ENCODE measurements around the gene OCIAD1. TPM values are rescaled to one million over a fixed set of nuclear protein-coding genes. Genes with fewer than 3 reads are reported as not detected.
"Not testable (repeated sequence)": the region's sequence is repeated elsewhere in the genome, so short reads cannot be mapped to it uniquely, and the experiment has no call there.

OCIAD1 gene
- polyA plus RNA-seq, 2 donors, result 74.7 to 102 TPM

GRCh38 chr4:48848799-48849198, 17.9 kb downstream of the OCIAD1 start:
- H3K4me3 ChIP-seq (ENCODE audit: low read depth in 1 of 2, low read length in 2 of 2); H3K9me3 ChIP-seq (ENCODE audit: control insufficient read depth in 2 of 2, insufficient read depth in 1 of 2, low read depth in 1 of 2, low read length in 1 of 2); H3K4me1 ChIP-seq (ENCODE audit: control insufficient read depth in 2 of 2, insufficient read depth in 2 of 2, low read length in 1 of 2); H3K27ac ChIP-seq (ENCODE audit: low read depth in 2 of 2, low read length in 1 of 2); H3K36me3 ChIP-seq (ENCODE audit: control insufficient read depth in 2 of 2, insufficient read depth in 2 of 2, low read length in 1 of 2); H3K27me3 ChIP-seq (ENCODE audit: control insufficient read depth in 1 of 2, insufficient read depth in 2 of 2, low read length in 2 of 2): not testable (repeated sequence)
- WGBS, 2 donors, result 98 to 99% methylated on average over 6 of the region's 6 CpGs

DNA sequence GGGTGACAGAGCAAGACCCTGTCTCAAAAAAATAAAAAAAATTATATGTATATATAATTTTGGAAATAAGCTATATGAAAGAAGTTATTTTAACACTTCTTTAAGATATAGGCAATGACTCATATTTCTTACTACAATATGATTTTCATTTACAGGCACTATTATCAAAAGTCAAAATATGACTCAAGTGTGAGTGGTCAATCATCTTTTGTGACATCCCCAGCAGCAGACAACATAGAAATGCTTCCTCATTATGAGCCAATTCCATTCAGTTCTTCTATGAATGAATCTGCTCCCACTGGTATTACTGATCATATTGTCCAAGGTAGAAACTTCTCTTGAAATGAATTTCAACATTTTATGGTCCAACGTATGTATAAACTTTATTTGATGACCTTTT, 20.8 kb downstream of the OCIAD1 start:
- no peaks in the 10 kb centered on the region for H3K9me3 ChIP-seq (ENCODE audit: control insufficient read depth in 2 of 2, insufficient read depth in 1 of 2, low read depth in 1 of 2, low read length in 1 of 2)
- no peak overlapping the region for H3K27ac ChIP-seq (ENCODE audit: low read depth in 2 of 2, low read length in 1 of 2)
- H3K4me3 ChIP-seq (ENCODE audit: low read depth in 1 of 2, low read length in 2 of 2), result no peak overlapping the region
- H3K4me1 ChIP-seq (ENCODE audit: control insufficient read depth in 2 of 2, insufficient read depth in 2 of 2, low read length in 1 of 2), result no peaks in the 10 kb centered on the region
- peaks cover 0 to 4% of the 10 kb centered on the region in 2 donors for H3K36me3 ChIP-seq (ENCODE audit: control insufficient read depth in 2 of 2, insufficient read depth in 2 of 2, low read length in 1 of 2)
- WGBS, 2 donors, result 71 to 76% methylated on average over 1 of the region's 1 CpG
- no peaks in the 10 kb centered on the region for H3K27me3 ChIP-seq (ENCODE audit: control insufficient read depth in 1 of 2, insufficient read depth in 2 of 2, low read length in 2 of 2)

DNA sequence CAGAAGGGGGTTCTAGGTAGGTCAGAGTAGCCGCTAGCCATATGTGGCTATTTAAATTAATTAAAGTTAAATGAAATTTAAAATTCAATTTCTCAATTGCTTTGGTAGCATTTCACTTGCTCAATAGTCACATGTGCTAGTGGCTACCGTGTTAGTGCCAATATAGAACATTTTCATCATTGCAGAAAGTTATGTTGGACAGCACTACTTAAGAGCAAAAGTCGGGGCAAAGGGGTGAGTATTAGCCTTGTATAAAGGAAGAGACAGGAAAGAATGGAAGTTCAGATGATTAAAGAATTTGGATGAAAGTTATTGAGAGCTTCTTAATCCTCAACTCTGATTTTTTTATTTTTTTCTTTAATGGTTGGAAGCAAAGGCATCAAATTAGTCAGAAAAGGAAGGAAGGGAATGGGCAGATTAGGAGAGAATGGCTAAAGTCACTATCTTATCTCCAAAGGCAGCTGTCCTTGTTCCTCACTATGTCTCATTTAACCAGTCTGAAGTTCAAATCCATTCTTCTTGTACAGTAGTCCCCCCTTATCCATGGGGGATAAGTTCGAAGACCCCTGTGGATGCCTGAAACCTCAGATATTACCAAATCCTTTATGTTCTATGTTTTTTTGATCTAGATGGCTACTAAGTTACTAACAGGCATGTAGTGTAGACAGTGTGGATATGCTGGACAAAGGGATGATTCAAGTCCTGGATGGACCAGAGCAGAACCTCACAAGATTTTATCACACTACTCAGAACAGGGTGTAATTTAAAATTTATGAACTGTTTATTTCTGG, 22.9 kb downstream of the OCIAD1 start:
- H3K27me3 ChIP-seq (ENCODE audit: control insufficient read depth in 1 of 2, insufficient read depth in 2 of 2, low read length in 2 of 2), result no peaks in the 10 kb centered on the region
- WGBS, 2 donors, result 95 to 97% methylated on average over 4 of the region's 4 CpGs
- H3K9me3 ChIP-seq (ENCODE audit: control insufficient read depth in 2 of 2, insufficient read depth in 1 of 2, low read depth in 1 of 2, low read length in 1 of 2), result no peaks in the 10 kb centered on the region
- H3K4me3 ChIP-seq (ENCODE audit: low read depth in 1 of 2, low read length in 2 of 2), result no peak overlapping the region
- no peaks in the 10 kb centered on the region for H3K4me1 ChIP-seq (ENCODE audit: control insufficient read depth in 2 of 2, insufficient read depth in 2 of 2, low read length in 1 of 2)
- no peak overlapping the region for H3K27ac ChIP-seq (ENCODE audit: low read depth in 2 of 2, low read length in 1 of 2)
- peaks cover 0 to 4% of the 10 kb centered on the region in 2 donors for H3K36me3 ChIP-seq (ENCODE audit: control insufficient read depth in 2 of 2, insufficient read depth in 2 of 2, low read length in 1 of 2)

DNA sequence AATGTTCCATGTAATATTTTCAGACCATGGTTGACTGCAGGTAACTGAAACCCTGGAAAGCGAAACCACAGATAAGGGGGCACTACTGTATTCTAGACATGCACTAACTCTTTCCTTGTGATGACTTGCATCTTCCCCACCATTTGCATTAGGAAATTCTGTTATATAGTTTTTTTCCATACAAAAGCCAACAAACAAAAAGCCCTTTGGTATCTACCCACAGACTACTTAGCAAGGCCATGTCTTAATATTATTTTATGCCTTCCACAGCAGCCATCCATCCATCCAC, 23.5 kb downstream of the OCIAD1 start:
- peaks cover 0 to 4% of the 10 kb centered on the region in 2 donors for H3K36me3 ChIP-seq (ENCODE audit: control insufficient read depth in 2 of 2, insufficient read depth in 2 of 2, low read length in 1 of 2)
- no peaks in the 10 kb centered on the region for H3K27me3 ChIP-seq (ENCODE audit: control insufficient read depth in 1 of 2, insufficient read depth in 2 of 2, low read length in 2 of 2)
- WGBS, 2 donors, result 94 to 100% methylated on average over 1 of the region's 1 CpG
- no peak overlapping the region for H3K27ac ChIP-seq (ENCODE audit: low read depth in 2 of 2, low read length in 1 of 2)
- no peaks in the 10 kb centered on the region for H3K9me3 ChIP-seq (ENCODE audit: control insufficient read depth in 2 of 2, insufficient read depth in 1 of 2, low read depth in 1 of 2, low read length in 1 of 2)
- H3K4me3 ChIP-seq (ENCODE audit: low read depth in 1 of 2, low read length in 2 of 2), result no peak overlapping the region
- H3K4me1 ChIP-seq (ENCODE audit: control insufficient read depth in 2 of 2, insufficient read depth in 2 of 2, low read length in 1 of 2), result no peaks in the 10 kb centered on the region

- Histone ChIP-seq H3K36me3 (ENCODE audit: control insufficient read depth in 2 of 2, insufficient read depth in 2 of 2, low read length in 1 of 2) (peaks cover 0 to 4% of the 10 kb centered on the region in 2 donors), H3K9me3 (ENCODE audit: control insufficient read depth in 2 of 2, insufficient read depth in 1 of 2, low read depth in 1 of 2, low read length in 1 of 2) (no peaks in the 10 kb centered on the region), H3K4me1 (ENCODE audit: control insufficient read depth in 2 of 2, insufficient read depth in 2 of 2, low read length in 1 of 2) (no peaks in the 10 kb centered on the region), H3K4me3 (ENCODE audit: low read depth in 1 of 2, low read length in 2 of 2) (no peak overlapping the region), H3K27ac (ENCODE audit: low read depth in 2 of 2, low read length in 1 of 2) (no peak overlapping the region), H3K27me3 (ENCODE audit: control insufficient read depth in 1 of 2, insufficient read depth in 2 of 2, low read length in 2 of 2) (no peaks in the 10 kb centered on the region)
- 80 to 84% methylated on average over 2 of the region's 2 CpGs for WGBS, 2 donors
These were observed 24.1 kb downstream of the OCIAD1 start for GRCh38 chr4:48854982-48855381.

- WGBS, 2 donors, result 90 to 92% methylated on average over 7 of the region's 7 CpGs
- Histone ChIP-seq H3K36me3 (ENCODE audit: control insufficient read depth in 2 of 2, insufficient read depth in 2 of 2, low read length in 1 of 2) (peaks cover 0 to 4% of the 10 kb centered on the region in 2 donors), H3K4me1 (ENCODE audit: control insufficient read depth in 2 of 2, insufficient read depth in 2 of 2, low read length in 1 of 2) (no peaks in the 10 kb centered on the region), H3K27ac (ENCODE audit: low read depth in 2 of 2, low read length in 1 of 2) (no peak overlapping the region), H3K9me3 (ENCODE audit: control insufficient read depth in 2 of 2, insufficient read depth in 1 of 2, low read depth in 1 of 2, low read length in 1 of 2) (no peaks in the 10 kb centered on the region), H3K27me3 (ENCODE audit: control insufficient read depth in 1 of 2, insufficient read depth in 2 of 2, low read length in 2 of 2) (no peaks in the 10 kb centered on the region), H3K4me3 (ENCODE audit: low read depth in 1 of 2, low read length in 2 of 2) (no peak overlapping the region)
These were observed 27.2 kb downstream of the OCIAD1 start for GRCh38 chr4:48858130-48858529.

DNA sequence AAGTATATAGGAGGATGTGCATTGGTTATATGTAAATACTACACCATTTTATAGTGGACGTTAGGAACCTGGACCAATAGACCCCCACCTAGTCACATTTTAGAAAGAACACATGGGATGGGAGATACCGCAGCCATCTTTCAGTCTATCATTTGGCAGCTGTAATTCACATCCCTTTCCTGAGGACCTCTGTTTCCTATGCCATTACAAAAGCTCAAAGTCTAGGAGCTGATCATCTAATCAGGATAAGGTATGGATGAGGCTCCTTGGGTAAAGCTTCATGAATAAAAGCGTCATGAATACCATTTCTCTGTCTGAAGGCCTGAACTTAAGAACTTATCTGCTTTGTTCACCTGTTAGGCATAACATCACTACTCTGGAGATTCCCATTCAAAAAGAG, 31.1 kb downstream of the OCIAD1 start:
- Histone ChIP-seq H3K27ac (ENCODE audit: low read depth in 2 of 2, low read length in 1 of 2) (no peak overlapping the region), H3K4me1 (ENCODE audit: control insufficient read depth in 2 of 2, insufficient read depth in 2 of 2, low read length in 1 of 2) (no peaks in the 10 kb centered on the region), H3K4me3 (ENCODE audit: low read depth in 1 of 2, low read length in 2 of 2) (no peak overlapping the region), H3K36me3 (ENCODE audit: control insufficient read depth in 2 of 2, insufficient read depth in 2 of 2, low read length in 1 of 2) (no peaks in the 10 kb centered on the region), H3K27me3 (ENCODE audit: control insufficient read depth in 1 of 2, insufficient read depth in 2 of 2, low read length in 2 of 2) (no peaks in the 10 kb centered on the region), H3K9me3 (ENCODE audit: control insufficient read depth in 2 of 2, insufficient read depth in 1 of 2, low read depth in 1 of 2, low read length in 1 of 2) (no peaks in the 10 kb centered on the region)
- WGBS, 2 donors, result 89 to 90% methylated on average over 3 of the region's 3 CpGs

GRCh38 chr4:48862661-48863060, 31.8 kb downstream of the OCIAD1 start:
- H3K4me3 ChIP-seq (ENCODE audit: low read depth in 1 of 2, low read length in 2 of 2), result no peak overlapping the region
- no peaks in the 10 kb centered on the region for H3K9me3 ChIP-seq (ENCODE audit: control insufficient read depth in 2 of 2, insufficient read depth in 1 of 2, low read depth in 1 of 2, low read length in 1 of 2)
- H3K36me3 ChIP-seq (ENCODE audit: control insufficient read depth in 2 of 2, insufficient read depth in 2 of 2, low read length in 1 of 2), result no peaks in the 10 kb centered on the region
- no peaks in the 10 kb centered on the region for H3K4me1 ChIP-seq (ENCODE audit: control insufficient read depth in 2 of 2, insufficient read depth in 2 of 2, low read length in 1 of 2)
- WGBS, 2 donors, result 66 to 76% methylated on average over 1 of the region's 1 CpG
- no peaks in the 10 kb centered on the region for H3K27me3 ChIP-seq (ENCODE audit: control insufficient read depth in 1 of 2, insufficient read depth in 2 of 2, low read length in 2 of 2)
- H3K27ac ChIP-seq (ENCODE audit: low read depth in 2 of 2, low read length in 1 of 2), result no peak overlapping the region

DNA sequence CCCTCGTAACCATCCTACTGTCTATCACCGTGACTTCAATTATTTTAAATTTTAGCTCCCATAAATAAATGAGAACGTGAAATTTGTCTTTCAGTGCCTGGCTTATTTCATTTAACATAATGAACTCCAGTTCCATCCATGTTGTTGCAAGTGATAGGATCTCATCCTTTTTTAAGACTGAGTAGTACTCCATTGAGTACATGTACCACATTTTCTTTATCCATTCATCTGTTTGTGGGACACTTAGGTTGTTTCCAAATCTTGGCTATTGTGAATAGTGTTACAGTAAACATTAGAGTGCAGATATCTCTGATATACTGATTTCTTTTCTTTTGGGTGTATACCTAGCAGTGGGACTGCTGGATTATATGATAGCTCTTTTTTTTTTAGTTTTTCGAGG, 32.8 kb downstream of the OCIAD1 start:
- Histone ChIP-seq H3K27ac (ENCODE audit: low read depth in 2 of 2, low read length in 1 of 2) (no peak overlapping the region), H3K4me3 (ENCODE audit: low read depth in 1 of 2, low read length in 2 of 2) (no peak overlapping the region), H3K9me3 (ENCODE audit: control insufficient read depth in 2 of 2, insufficient read depth in 1 of 2, low read depth in 1 of 2, low read length in 1 of 2) (no peaks in the 10 kb centered on the region), H3K36me3 (ENCODE audit: control insufficient read depth in 2 of 2, insufficient read depth in 2 of 2, low read length in 1 of 2) (no peaks in the 10 kb centered on the region), H3K4me1 (ENCODE audit: control insufficient read depth in 2 of 2, insufficient read depth in 2 of 2, low read length in 1 of 2) (no peaks in the 10 kb centered on the region), H3K27me3 (ENCODE audit: control insufficient read depth in 1 of 2, insufficient read depth in 2 of 2, low read length in 2 of 2) (no peaks in the 10 kb centered on the region)
- 90% methylated on average over 4 of the region's 4 CpGs for WGBS, 2 donors

- H3K9me3 ChIP-seq (ENCODE audit: control insufficient read depth in 2 of 2, insufficient read depth in 1 of 2, low read depth in 1 of 2, low read length in 1 of 2); H3K4me3 ChIP-seq (ENCODE audit: low read depth in 1 of 2, low read length in 2 of 2); H3K27me3 ChIP-seq (ENCODE audit: control insufficient read depth in 1 of 2, insufficient read depth in 2 of 2, low read length in 2 of 2); H3K36me3 ChIP-seq (ENCODE audit: control insufficient read depth in 2 of 2, insufficient read depth in 2 of 2, low read length in 1 of 2); H3K27ac ChIP-seq (ENCODE audit: low read depth in 2 of 2, low read length in 1 of 2); H3K4me1 ChIP-seq (ENCODE audit: control insufficient read depth in 2 of 2, insufficient read depth in 2 of 2, low read length in 1 of 2): not testable (repeated sequence)
- WGBS, 2 donors, result 97 to 98% methylated on average over 4 of the region's 4 CpGs
These were observed 33.8 kb downstream of the OCIAD1 start for GRCh38 chr4:48864696-48865095.

Data from esophagus (tissue), 2 donors.